ENCODE results near the gene UFSP1.
A peak's percentile ranks its signal among the peaks of the same experiment; 100 is the strongest.

UFSP1 gene

DNA sequence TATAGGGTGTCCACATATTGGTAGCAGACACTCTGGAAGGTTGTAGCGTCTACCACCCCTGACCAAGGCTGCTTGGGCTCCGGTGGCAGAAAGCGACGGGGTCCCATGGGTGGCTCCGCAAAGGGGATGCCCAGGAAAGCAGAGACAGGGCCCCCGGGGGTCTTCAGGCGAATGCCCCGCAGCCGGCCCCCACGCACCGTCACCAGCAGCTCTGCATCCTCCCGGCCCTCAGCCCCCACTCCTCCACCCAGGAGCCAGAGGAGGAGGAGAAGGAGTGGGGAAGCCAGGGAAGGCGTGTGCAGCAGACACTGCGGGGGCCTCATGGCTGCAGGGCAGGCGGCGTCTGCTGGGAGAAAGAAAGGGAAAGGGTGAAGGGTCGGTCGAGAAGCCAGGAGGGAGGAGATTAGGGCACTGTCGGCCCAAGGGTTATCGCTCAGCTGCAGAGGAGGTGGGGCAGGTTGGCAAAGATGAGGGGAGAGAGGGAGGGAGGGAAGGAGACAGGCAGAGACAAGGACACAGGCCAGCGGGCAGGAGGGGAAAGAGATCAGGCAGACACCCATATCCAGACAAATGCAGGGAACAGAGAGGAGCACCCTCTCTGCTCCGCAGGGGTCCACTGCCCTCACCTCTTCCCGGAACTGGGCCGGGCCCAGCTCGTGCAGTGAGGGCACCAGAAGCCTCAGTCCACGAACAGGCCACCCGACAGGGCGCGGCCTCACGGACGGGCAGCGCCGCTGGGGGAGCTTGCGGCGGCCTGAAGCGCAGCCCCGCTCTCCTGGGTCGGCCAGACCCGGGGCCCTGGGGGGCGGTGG, 4.6 kb upstream of the UFSP1 start:
- no peak for TF ChIP-seq TAF1 (IDR thresholded peaks at IDR 0.05; ENCODE audit: borderline replicate concordance, low read depth, low read length)
- TF ChIP-seq POLR2AphosphoS5 (IDR thresholded peaks at IDR 0.05; ENCODE audit: low read depth, low read length): no peak
- no peak for TF ChIP-seq POLR2A (IDR thresholded peaks at IDR 0.05; ENCODE audit: low read depth, low read length)
- DNase-seq (ENCODE audit: insufficient read length): no peak
- no peak for FAIRE-seq

DNA sequence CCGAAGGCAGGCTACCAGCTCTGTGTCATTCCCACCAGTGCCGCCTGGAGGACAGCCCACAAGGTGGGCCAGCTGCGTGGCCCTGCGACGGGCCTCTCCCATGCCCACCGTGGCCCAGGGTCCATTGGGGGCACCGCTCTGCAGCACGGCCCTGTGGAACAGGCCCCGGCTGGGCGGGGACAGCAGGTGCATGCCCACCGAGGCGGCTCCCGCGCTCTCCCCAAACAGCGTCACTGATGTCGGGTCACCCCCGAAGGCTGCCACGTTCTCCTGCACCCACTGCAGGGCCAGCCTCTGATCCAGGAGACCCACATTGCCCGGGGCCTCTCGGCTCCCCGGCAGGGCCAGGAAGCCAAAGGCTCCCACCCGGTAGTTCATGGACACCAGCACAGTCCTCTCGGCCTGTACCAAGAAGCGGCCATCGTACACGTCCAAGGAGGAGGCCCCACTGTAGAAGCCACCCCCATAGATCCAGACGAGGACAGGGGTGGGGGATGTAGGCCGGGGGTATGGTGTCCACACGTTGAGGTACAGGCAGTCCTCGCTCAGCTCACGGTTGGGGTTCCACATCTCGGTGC, 3.9 kb upstream of the UFSP1 start:
- no peak for FAIRE-seq

DNA sequence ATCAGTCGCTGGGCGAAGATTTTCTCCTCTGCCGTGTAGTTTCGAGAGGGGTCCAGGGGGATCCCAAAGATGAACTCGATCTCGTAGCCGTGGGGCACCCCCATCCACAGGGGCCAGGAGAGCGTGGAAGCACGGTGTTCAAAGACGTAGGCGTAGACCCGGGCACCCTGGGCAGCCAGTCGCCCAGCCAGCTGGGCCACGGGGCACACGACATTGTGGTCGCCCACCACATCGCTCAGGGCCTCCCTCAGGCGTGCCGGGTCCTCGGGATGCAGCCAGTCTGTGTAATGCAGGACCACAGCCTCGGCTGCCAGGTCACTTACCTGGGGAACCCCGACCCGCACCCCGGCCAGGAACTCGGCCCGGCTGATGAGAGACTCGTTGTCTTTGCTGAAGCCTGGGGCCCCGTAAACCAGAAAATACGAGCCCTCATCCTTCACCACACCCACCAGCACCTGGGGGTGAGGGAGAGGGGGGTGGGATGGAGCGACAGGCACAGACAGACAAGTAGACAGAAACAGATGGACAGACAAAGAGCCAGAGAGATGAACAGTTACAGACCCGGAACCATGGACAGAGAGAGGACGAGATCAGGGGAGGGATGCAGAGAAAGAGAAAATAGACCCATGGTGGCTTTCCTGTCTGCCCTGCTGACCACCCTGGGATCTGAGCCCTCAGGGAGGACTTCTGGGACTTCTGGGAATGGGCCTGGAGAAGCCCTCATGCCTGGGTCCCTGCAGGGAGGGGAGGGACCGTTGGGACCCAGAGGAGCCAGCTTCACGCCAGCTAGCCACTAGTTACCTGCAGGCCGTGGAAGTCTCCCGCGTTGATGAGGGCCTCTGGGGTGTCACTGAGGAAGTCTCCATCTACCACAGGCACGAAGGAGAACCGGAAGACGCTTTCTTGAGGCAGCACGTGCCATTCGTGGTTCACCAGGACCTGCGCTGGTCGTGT, 3.1 kb upstream of the UFSP1 start:
- FAIRE-seq (no peak), DNase-seq (ENCODE audit: insufficient read length) (no peak)
- TF ChIP-seq TAF1 (IDR thresholded peaks at IDR 0.05; ENCODE audit: borderline replicate concordance, low read depth, low read length): no peak
- no peak for TF ChIP-seq POLR2AphosphoS5 (IDR thresholded peaks at IDR 0.05; ENCODE audit: low read depth, low read length)

More for the DNA sequence above, 3.9 kb upstream of the UFSP1 start:
- TF ChIP-seq POLR2A (IDR thresholded peaks at IDR 0.05; ENCODE audit: low read depth, low read length) (no peak), TAF1 (IDR thresholded peaks at IDR 0.05; ENCODE audit: borderline replicate concordance, low read depth, low read length) (no peak), POLR2AphosphoS5 (IDR thresholded peaks at IDR 0.05; ENCODE audit: low read depth, low read length) (no peak)
- no peak for DNase-seq (ENCODE audit: insufficient read length)

- TF ChIP-seq TAF1 (IDR thresholded peaks at IDR 0.05; ENCODE audit: borderline replicate concordance, low read depth, low read length) (no peak), POLR2A (IDR thresholded peaks at IDR 0.05; ENCODE audit: low read depth, low read length) (no peak), POLR2AphosphoS5 (IDR thresholded peaks at IDR 0.05; ENCODE audit: low read depth, low read length) (no peak)
- DNase-seq (ENCODE audit: insufficient read length): no peak
- no peak for FAIRE-seq
Measured at GRCh38 chr7:100891568-100892247, 2.2 kb upstream of the UFSP1 start.

- DNase-seq (ENCODE audit: insufficient read length): no peak
- TF ChIP-seq POLR2A (IDR thresholded peaks at IDR 0.05; ENCODE audit: low read depth, low read length) (no peak), TAF1 (IDR thresholded peaks at IDR 0.05; ENCODE audit: borderline replicate concordance, low read depth, low read length) (no peak), POLR2AphosphoS5 (IDR thresholded peaks at IDR 0.05; ENCODE audit: low read depth, low read length) (no peak)
- peak; percentile 17 for FAIRE-seq
Measured at GRCh38 chr7:100890653-100891567, 1.4 kb upstream of the UFSP1 start.

GRCh38 chr7:100888291-100888987, 1.1 kb downstream of the UFSP1 start:
- TF ChIP-seq POLR2AphosphoS5 (IDR thresholded peaks at IDR 0.05; ENCODE audit: low read depth, low read length): peak; percentile 87
- no peak; the same call in 1 of the 2 replicates for TF ChIP-seq POLR2A (IDR thresholded peaks at IDR 0.05; ENCODE audit: low read depth, low read length)
- DNase-seq (ENCODE audit: insufficient read length): no peak
- FAIRE-seq: peak; percentile 9

- peak; percentile 98 for FAIRE-seq
- TF ChIP-seq POLR2AphosphoS5 (IDR thresholded peaks at IDR 0.05; ENCODE audit: low read depth, low read length) (0 out of 2 replicates have a peak, but pooled peaks have one; percentile 48), POLR2A (IDR thresholded peaks at IDR 0.05; ENCODE audit: low read depth, low read length) (peak; percentile 49), TAF1 (IDR thresholded peaks at IDR 0.05; ENCODE audit: borderline replicate concordance, low read depth, low read length) (peak; percentile 55; the same call in 1 of the 2 replicates)
- peak; percentile 84 for DNase-seq (ENCODE audit: insufficient read length)
Measured at GRCh38 chr7:100887516-100888290, 1.8 kb downstream of the UFSP1 start.

DNA sequence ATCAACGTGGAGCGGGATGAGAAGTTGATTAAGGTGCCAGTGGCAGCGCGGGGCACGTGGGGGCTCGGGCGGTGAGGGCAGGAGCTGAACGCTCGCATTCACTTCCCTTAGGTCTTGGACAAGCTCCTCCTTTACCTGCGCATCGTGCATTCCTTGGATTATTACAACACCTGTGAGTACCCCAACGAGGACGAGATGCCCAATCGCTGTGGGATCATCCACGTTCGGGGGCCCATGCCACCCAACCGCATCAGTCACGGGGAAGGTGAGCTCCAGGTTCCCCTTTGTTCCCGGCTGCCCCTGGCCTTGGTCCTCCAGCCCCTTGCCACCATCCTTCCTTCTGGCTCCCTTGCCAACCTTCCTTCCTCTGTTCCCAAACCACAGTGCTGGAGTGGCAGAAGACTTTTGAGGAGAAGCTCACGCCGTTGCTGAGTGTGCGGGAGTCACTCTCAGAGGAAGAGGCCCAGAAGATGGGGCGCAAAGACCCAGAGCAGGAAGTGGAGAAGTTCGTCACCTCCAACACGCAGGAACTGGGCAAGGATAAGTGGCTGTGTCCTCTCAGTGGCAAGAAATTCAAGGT, 2.5 kb downstream of the UFSP1 start:
- TF ChIP-seq POLR2AphosphoS5 (IDR thresholded peaks at IDR 0.05; ENCODE audit: low read depth, low read length) (0 out of 2 replicates have a peak, but pooled peaks have one; percentile 10), POLR2A (IDR thresholded peaks at IDR 0.05; ENCODE audit: low read depth, low read length) (no peak)
- DNase-seq (ENCODE audit: insufficient read length) (no peak), FAIRE-seq (no peak)

Measured in GM12892 (cell line).